ENCODE data around the gene STRADB. TPM values are rescaled to one million over a fixed set of nuclear protein-coding genes. Genes with fewer than 3 reads are reported as not detected.

The STRADB gene
- total and polyA plus RNA-seq, 2 experiments from 2014 or later: 35.9 to 37.1 TPM

DNA sequence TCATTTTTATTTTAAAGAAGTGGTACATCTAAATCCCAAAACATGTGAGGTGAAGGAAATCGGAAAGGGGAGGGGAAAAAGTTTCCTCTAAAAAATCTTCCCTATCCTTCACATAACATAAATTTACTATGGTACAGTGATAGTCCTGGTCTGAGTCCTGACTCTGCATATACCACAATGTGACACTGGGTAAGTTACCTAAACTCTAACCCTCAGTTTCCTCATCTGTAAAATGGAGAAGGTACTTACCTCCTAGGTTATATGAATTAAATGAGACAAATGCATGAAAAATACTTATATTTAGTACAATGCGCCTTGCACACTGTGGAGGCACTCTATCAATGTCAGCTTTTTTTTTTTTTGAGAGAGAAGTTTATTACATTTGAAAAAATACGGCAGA is 42.6 kb upstream of the STRADB start (continued):
- TF ChIP-seq, protein P1, sequence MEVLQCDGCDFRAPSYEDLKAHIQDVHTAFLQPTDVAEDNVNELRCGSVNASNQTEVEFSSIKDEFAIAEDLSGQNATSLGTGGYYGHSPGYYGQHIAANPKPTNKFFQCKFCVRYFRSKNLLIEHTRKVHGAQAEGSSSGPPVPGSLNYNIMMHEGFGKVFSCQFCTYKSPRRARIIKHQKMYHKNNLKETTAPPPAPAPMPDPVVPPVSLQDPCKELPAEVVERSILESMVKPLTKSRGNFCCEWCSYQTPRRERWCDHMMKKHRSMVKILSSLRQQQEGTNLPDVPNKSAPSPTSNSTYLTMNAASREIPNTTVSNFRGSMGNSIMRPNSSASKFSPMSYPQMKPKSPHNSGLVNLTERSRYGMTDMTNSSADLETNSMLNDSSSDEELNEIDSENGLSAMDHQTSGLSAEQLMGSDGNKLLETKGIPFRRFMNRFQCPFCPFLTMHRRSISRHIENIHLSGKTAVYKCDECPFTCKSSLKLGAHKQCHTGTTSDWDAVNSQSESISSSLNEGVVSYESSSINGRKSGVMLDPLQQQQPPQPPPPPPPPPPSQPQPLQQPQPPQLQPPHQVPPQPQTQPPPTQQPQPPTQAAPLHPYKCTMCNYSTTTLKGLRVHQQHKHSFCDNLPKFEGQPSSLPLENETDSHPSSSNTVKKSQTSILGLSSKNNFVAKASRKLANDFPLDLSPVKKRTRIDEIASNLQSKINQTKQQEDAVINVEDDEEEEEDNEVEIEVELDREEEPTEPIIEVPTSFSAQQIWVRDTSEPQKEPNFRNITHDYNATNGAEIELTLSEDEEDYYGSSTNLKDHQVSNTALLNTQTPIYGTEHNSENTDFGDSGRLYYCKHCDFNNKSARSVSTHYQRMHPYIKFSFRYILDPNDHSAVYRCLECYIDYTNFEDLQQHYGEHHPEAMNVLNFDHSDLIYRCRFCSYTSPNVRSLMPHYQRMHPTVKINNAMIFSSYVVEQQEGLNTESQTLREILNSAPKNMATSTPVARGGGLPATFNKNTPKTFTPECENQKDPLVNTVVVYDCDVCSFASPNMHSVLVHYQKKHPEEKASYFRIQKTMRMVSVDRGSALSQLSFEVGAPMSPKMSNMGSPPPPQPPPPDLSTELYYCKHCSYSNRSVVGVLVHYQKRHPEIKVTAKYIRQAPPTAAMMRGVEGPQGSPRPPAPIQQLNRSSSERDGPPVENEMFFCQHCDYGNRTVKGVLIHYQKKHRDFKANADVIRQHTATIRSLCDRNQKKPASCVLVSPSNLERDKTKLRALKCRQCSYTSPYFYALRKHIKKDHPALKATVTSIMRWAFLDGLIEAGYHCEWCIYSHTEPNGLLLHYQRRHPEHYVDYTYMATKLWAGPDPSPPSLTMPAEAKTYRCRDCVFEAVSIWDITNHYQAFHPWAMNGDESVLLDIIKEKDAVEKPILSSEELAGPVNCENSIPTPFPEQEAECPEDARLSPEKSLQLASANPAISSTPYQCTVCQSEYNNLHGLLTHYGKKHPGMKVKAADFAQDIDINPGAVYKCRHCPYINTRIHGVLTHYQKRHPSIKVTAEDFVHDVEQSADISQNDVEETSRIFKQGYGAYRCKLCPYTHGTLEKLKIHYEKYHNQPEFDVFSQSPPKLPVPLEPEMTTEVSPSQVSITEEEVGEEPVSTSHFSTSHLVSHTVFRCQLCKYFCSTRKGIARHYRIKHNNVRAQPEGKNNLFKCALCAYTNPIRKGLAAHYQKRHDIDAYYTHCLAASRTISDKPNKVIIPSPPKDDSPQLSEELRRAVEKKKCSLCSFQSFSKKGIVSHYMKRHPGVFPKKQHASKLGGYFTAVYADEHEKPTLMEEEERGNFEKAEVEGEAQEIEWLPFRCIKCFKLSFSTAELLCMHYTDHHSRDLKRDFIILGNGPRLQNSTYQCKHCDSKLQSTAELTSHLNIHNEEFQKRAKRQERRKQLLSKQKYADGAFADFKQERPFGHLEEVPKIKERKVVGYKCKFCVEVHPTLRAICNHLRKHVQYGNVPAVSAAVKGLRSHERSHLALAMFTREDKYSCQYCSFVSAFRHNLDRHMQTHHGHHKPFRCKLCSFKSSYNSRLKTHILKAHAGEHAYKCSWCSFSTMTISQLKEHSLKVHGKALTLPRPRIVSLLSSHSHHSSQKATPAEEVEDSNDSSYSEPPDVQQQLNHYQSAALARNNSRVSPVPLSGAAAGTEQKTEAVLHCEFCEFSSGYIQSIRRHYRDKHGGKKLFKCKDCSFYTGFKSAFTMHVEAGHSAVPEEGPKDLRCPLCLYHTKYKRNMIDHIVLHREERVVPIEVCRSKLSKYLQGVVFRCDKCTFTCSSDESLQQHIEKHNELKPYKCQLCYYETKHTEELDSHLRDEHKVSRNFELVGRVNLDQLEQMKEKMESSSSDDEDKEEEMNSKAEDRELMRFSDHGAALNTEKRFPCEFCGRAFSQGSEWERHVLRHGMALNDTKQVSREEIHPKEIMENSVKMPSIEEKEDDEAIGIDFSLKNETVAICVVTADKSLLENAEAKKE (CRISPR knock-in tag; IDR thresholded peaks at IDR 0.05): no peak
- no peak for TF ChIP-seq CREB1 (CRISPR knock-in tag; IDR thresholded peaks at IDR 0.05; ENCODE audit: low read depth)
- no peak for TF ChIP-seq POLR2AphosphoS5 (IDR thresholded peaks at IDR 0.05; ENCODE audit: low read depth)

- Mint-ChIP-seq H3K27me3 (ENCODE audit: insufficient read depth, low read depth, poor library complexity) (no peaks in the 10 kb centered on the region), H3K36me3 (ENCODE audit: low read depth) (no peaks in the 10 kb centered on the region), H3K4me3 (no peak overlapping the region), H3K4me1 (no peaks in the 10 kb centered on the region), H3K9me3 (no peaks in the 10 kb centered on the region), H3K27ac (no peak overlapping the region)
- H3K4me3 ChIP-seq: no peak overlapping the region
- no peaks in the 10 kb centered on the region for H3K36me3 ChIP-seq (ENCODE audit: insufficient read depth)
- 0 out of 2 replicates have a peak, but pooled peaks cover 5% of the 10 kb centered on the region for H3K79me2 ChIP-seq (replicated peaks; ENCODE audit: insufficient read depth)
- no peak overlapping the region for H3K4me2 ChIP-seq
- no peaks in the 10 kb centered on the region for H3K27me3 ChIP-seq (ENCODE audit: insufficient read depth)
- DNase-seq (ENCODE audit: low spot score) (no peak), ATAC-seq (no peak)
- no peak overlapping the region for H2AFZ ChIP-seq
- H3K4me1 ChIP-seq (ENCODE audit: insufficient read depth): peaks cover 16% of the 10 kb centered on the region
- no peaks in the 10 kb centered on the region for H3K9me2 ChIP-seq (ENCODE audit: insufficient read depth)
- H3K27ac ChIP-seq (ENCODE audit: low read depth): no peak overlapping the region
- no peak for TF ChIP-seq REST (IDR thresholded peaks at IDR 0.05; ENCODE audit: unreplicated experiment)
- no peak for TF ChIP-seq POLR2AphosphoS5 (IDR thresholded peaks at IDR 0.05; ENCODE audit: low read depth)
- no peak for TF ChIP-seq ZNF331 (CRISPR knock-in tag; IDR thresholded peaks at IDR 0.05; ENCODE audit: low read depth)
- no peak for TF ChIP-seq ZNF114 (CRISPR knock-in tag; IDR thresholded peaks at IDR 0.05)
- TF ChIP-seq EZH2phosphoT487 (IDR thresholded peaks at IDR 0.05; ENCODE audit: unreplicated experiment): no peak
- H3F3A ChIP-seq (replicated peaks; ENCODE audit: low read depth): no peaks in the 10 kb centered on the region
- H4K20me1 ChIP-seq (replicated peaks; ENCODE audit: insufficient read depth): no peaks in the 10 kb centered on the region
Measured at GRCh38 chr2:201411421-201411820, 40.1 kb upstream of the STRADB start.
